ENCODE data around the gene LYSMD2.
"Not testable (repeated sequence)": the region's sequence is repeated elsewhere in the genome, so short reads cannot be mapped to it uniquely, and the experiment has no call there.

The LYSMD2 gene, protein sequence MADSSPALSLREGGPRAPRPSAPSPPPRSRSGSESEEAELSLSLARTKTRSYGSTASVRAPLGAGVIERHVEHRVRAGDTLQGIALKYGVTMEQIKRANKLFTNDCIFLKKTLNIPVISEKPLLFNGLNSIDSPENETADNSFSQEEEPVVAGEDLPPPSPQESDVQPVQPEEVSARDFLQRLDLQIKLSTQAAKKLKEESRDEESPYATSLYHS

DNA sequence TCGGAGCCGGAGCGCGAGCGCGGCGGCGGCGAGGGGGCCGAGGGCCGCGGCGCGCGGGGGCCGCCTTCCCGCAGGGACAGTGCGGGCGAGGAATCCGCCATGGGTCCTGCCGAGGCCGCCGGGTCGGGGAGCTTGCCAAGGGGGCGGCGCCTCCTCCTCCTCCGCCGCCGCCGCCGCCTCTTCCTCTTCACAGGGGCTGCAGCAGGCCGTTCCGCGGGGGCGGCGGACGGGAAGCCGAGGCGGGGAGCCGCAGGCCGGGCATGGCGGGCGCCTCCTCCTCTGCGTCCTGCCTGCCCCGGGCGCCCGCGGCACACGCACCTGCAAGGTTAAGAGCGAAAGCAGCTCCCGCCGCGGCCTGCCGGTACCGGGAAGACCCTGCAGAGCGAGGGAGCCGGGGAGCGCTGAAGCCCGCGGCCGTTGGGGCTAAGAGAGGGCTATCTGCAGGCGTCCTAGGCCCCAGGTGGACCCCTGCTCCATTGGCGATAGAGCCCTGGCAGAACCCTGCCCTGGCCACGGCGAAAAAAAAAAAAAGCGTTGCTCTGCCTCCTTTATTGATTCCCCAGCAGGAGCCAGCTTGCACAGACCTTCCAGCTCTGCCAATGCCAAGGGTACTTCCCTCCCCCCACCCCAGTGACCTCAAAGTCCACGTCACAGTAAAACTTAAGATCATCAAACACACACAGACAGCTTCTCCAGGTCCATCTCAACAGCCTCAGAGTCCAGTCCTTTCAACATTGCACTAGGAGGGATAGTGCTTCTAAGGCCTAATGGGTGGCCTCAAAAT lies at the start of gene LYSMD2:
Gene LYSMD2 (minus strand): TSS at position 134 of the 784 bp plus-strand sequence. CDS start 33 bp downstream, at position 101.
- FAIRE-seq = no peak

DNA sequence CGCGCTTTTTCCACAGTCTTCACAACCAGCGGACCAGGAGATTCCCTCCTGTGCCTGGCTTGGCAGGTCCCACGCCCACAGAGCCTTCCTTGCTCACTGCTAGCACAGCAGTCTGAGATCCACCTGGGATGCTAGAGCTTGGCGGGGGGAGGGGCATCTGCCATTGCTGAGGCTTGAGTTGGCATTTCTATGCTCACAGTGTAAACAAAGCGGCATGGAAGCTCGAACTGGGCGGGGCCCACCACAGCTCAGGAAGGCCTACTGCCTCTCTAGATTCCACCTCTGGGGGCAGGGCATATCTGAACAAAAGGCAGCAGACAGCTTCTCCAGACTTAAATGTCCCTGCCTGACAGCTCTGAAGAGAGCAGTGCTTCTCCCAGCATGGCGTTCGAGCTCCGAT lies 49.7 kb upstream of the LYSMD2 start:
- FAIRE-seq = not testable (repeated sequence)

DNA sequence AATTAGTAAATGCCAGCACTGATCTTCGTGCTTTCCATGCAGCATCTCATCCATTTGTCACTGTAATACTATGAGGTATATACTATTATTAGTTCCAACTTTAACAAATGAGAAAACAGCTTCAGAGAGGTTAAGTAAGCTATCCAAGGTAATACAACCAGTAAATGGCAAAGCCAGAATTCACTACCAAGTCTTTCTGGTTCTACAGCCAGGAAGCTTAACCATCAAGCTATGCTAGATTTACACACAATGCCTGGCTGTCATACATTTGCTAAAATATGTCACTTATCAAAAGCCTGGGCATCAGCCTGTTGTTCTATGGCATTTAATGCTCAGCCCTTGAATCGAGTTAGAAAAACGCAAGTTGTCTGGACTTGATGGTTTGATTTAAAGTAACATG lies 46.5 kb upstream of the LYSMD2 start:
- no peak for FAIRE-seq

DNA sequence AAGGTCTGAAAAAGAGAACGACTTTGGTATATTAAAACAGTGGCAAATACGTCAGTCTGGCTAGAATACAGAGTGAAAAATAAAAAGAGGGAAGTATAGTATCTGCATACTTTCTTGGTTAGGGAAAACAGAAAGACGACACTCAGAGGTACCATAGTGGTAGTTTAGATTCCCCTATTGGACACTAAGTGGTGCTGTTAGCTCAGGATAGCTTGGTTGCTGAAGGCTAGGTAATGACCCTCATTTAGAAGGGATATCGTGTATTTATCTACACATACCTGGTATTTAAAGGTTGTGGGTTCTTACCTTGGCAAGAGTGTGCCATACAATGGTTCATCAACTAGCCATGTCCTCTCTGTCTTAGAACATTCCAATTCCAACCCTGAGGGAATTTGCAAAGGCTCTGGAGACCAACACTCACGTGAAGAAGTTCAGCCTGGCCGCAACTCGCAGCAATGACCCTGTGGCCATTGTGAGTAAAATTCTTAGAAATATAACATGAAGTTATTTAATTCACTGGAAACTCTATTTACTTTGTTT lies 45.0 kb upstream of the LYSMD2 start:
- no peak for FAIRE-seq

DNA sequence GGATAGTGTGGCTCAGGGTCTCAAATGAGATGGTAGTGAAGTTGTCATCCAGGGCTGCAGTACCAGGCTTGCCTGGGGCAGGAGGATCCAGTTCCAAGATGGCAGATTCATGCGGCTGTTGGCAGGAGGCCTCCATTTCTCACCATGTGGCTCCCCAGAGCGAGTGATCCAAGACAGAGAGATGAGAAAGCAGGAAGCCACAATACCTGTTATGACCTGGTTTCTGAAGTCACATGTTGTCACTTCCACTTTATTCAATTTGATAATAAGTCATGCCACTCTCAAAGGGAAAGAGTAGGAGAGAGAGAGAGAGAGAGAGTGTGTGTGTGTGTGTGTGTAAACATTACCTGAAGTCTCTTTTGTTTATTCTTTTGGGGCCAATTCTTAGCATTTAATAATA lies 44.1 kb upstream of the LYSMD2 start:
- FAIRE-seq = no peak

DNA sequence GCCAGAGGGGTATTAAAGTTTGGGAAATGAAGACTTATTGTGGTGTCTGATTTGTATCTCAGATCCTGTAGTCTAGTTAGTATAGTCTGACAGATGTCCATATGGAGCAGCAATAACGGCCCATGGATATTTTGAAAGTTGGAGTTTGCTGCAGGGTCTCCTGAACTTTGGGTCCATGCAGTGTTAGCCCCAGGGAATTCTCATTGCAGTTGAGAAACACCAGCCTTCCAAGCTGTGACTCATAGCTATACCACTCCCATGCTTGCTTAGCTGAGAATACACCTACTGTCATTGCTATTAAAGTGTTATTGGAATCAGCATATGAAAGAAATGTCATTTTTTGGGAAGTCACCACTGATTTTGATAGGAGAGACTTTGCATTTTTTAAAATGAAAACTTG lies 43.2 kb upstream of the LYSMD2 start:
- FAIRE-seq = no peak

DNA sequence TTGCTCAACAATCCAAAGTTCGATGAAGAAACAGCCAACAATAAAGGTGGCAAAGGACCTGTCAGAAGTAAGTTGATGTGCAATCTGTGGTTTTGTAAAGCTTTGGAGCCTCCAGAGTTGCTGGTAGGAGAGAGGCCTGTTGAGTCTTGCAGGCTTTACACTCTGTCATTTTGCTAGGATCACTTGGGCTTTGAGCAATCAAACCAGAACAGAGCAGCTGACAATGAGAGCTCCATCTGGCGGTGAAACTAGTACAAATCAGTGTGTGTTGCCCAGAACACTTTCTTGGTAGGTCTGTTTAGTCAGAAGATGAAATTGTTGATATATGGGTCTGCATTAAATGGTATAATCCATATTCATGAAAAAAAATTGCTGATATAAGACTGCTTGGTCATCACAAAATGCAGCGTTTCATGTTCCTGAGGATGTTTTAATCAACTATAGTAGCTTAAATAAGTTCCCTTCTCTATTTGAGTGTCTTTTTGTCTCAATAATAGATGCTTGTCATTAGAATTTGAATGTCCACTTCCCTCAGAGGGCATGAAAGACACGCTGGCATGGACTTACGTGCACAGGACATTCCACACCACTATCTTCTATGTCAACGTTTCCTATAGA lies 39.6 kb upstream of the LYSMD2 start:
- peak; percentile 90 for FAIRE-seq

DNA sequence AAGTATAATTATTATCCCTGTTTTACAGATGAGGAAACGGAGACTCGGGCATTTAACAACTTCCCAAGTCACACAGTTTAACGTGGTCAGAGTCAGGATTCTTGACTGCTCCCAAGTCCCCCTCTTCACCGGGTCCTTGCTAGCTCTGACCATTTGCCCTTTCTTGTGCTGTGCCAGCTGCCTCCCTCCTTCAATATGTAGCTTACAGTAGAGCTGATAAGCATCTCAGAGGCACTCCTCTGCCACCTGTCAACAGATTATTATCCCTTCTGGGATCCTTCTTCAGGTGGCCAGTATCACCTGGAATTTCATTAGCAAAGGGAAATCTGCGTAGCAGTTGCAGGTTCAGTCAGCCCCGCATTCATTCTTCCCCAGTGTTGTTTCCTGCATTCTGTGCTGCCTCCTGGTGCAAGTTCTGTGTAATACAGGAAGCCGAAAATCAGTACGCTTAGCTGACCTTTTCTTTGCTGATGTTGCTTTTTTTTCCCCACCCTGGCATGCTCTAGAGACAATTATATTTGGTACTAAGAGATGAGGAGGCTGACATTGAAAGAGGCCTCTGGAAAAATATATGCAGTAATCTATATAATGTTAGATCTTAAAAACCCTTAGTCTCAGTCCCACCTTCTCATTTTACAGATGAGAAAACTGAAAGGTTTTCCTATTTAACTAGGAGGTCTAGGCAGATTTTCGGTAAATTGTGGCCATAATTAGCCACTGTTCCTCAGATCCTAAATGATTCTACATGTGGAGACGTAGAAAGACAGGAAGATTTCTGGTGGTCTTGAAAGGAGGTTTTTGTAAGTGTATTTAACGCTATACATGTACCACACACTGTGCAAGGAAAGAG lies 38.7 kb upstream of the LYSMD2 start:
- FAIRE-seq = peak; percentile 42

DNA sequence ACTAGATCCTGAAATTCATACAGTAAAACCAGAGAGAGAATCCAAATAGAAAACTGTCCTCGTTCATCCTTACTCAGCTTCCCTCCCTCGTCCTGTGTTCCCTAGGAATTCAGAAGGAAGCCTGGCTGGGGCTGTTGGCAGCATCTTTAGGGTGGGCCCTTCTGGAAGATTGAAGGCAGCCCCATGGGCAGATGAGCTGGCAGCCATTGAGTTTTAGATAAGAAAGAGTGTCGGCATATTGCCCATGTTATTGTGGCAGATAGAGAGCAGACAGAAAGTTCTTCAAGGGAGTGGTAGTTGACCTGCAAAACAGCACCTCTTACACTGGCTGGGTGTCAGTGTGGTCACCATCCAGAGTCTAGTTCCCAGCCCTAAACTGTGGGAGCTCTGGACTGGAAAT lies 37.5 kb upstream of the LYSMD2 start:
- no peak for FAIRE-seq

DNA sequence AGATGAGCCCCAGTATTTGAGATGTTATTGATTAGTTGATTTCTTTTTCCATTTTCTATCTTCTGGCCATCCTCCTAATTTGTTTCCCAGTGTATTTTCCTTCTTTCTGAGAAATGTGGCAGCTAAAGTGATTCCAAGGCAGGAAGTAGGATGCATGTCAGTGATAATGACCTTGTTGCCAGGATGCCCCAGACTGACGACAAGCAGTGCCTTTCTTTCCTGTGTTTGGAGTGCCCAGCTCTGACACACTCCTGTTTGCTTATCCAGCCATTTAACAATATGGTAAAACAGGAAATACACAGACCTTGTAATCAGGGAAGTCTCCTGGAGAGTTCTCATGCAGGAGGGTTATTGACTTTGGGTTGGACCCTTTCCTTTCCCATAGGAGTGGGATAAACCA lies 34.3 kb upstream of the LYSMD2 start:
- no peak for FAIRE-seq

DNA sequence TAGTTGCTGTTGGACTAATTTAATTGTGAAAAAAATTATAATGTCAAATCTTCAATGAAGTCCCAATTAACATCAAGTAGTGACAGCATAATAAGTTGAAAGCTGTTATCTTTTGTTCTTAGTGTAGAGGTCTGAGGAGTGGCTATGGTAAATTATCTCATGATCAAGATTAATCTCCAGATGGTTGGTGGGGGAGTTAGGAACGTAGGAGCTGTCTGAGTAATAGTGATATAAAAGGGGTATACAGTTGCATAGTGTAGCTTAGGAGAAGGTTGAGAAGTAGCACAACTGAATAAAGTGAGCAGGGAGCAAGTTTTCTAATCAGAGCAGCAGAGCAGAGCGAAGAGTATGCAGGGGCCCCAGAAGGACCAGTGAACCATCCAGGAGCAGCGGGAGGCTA lies 33.4 kb upstream of the LYSMD2 start:
- FAIRE-seq = no peak

DNA sequence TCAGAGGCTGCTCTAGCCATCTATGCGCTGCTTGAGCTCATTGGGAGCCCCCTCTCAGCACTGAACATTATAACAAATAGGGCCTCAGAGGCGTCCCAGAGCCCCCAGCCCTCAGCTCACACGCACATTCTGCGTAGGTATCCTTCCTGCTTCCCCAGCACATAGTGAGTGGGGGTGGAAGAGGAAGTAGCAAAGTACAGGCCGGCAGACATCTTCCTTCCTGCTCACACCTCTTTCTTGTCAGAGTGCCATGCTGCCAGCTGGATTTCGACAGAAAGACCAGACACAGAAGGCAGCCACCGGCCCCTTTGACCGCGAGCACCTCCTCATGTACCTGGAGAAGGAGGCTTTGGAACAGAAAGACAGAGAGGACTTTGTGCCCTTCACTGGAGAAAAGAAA lies 30.6 kb upstream of the LYSMD2 start:
- no peak for FAIRE-seq

DNA sequence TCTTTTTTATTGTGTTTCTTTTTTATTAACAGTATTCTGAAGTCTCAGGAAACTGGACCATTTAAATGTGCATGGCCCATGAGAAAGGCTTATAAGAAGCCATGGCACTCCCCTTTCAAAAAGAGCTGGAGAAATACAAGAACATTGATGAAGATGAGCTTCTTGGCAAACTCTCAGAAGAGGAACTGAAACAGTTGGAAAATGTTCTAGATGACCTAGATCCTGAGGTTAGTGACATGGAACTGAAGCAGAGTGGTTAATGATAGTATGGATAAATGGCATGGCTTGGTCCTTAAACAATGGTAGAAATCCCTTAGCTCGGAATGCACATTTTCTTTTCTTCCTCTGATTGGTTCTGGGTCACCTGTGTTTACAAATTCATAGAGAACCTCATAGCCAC lies 28.9 kb upstream of the LYSMD2 start:
- no peak for FAIRE-seq

DNA sequence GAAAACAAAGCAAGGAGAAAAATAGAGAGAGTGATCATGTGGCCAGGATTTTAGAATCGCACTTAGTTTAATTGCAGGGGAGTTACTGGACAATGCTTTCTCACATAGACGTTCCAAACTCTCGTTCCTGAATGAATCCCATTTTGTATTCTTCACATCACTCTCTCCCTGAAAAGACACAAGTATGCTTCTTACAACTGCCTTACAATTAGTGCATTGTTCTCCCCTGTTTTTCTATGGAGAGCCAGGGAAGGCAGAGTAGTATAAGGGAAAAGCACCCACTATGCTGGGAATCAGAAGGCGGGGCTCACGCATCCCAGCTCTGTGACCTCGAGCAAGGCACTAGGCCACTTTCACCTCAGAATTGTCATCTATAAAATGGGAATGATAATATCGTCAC lies 28.3 kb upstream of the LYSMD2 start:
- FAIRE-seq = no peak

DNA sequence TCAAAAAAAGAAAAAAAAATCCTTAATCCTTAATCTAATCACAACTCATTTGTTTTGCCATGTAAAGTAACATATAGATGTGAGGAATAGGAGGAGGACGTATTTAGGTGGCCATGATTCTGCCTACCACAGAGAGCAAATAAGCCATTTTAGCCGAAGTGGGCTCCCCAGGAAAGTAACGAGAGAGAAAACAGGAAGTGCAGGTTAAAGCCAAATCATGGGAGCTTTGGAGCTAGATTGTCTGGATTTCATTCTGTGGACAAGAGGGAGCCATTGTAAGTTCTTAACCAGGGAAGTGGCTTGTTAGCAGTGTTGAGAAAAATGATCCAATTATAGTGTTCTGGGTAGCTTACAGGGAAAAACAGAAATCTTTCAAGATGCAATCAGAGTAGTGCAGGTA lies 23.4 kb upstream of the LYSMD2 start:
- FAIRE-seq = no peak

DNA sequence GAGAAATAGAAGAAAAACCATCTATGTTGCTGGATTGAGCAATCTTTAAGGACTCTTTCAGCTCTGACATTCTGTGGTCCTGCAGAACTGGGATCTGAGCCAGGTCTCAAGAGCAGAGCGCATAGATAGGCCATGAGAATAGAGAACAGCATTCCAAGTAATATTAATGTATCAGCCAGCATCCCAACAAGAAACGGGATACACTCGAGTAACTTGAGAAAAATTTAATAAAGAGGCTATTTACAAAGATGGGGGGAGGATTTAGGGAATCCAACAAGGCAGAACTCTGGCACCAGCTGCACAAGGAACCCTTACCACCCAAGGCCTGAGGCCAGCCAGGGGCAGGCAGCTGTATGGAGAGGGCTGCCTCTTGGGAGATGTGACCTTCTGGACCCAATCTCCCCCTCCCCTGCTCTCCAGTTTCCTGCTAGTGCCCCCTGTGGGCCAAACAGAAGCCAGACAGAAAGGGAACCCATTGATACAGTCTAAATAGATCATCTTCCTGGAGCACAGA lies 22.2 kb upstream of the LYSMD2 start:
- no peak for FAIRE-seq

DNA sequence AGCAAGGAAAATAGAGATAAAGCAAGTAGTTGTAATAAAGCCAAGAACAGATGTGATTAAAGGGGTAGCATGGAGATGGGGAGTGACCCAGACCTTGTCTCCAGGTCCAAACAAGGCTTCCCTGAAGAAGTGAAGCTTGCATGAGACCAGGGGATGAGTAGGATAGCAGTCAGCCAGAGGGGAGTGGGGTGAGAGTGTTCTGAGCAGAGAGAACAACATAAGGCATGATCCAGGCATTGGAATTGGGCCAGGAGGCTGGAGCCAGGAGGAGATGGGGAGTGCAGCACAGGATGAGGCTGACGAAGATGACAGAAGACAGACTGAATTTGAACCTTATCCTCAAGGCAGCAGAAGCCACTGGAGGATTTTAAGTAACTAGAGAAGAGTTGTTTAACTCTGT lies 21.2 kb upstream of the LYSMD2 start:
- FAIRE-seq = no peak

DNA sequence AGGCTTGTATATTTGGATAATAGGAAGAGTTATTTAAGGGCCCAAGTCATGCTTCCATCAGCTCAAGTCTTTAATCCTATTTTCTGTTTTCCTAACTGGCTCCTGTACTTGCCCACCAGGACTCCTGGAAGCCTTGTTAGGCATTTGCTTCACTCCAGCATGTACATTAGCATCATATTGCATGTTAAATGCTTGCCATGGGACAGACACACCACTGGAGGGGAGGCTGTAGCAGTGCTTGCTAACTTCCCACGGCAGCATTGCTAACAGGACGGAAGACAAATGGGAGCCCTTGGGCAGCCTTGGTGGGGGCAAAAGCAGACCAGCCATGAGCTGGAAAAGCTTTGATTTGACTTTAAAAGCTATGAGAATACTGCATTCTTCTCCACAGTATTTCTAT lies 20.0 kb upstream of the LYSMD2 start:
- no peak for FAIRE-seq

DNA sequence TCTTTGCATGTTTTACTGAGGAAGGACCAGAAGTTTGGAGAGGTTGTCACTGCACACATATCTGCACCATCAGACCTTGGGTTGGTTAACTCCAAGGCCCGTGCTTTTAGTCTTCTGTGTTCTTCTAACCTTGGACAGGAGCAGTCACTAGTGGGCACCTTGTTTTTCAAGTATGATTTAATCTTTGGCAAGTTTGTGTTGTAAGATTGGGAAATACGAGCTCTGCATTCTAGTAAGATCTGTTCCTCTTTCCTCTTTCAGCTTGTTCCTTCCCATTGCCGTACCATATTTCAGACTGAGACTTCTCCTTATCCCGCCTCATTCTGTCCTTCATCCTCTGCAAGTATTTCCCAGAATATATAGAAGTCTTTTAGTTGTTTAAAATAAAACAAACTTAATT lies 19.0 kb upstream of the LYSMD2 start:
- no peak for FAIRE-seq

DNA sequence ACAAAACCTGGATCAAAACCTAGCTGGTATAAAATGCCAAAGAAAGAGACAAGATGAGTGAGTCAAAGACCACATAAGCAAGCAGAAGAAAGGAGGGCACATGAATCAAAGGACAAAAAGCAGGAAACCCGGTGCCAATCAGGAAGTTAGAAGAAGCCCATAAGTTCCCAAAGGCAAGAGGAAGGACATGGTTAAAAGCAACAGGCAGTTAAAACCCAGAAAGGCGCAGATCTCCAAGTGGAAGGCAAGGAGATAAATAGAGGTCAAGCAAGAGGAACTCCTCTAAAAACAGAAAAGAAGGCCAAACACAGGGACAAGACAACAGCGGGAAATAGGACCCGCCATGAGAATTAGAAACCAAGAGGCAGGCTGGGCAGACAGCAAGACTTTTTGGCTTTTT lies 18.3 kb upstream of the LYSMD2 start:
- FAIRE-seq = no peak

DNA sequence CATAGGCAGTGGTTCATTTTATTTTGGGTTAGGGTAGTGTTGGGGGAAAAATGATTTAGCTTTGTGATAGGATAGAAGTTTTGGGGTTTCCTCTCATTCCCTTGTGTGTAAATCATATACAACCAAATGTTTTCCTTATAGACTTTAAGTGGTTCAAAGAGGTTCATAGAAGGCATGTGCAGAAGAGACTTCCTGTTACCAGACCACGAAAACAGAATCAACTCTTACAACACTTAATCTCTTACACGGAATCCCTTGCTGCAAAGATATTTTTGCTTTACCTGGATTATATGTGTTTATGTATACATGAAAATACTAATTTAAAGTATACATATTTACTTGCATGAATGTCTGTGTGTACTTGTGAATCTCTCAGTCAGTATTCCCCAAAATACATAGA lies 16.8 kb upstream of the LYSMD2 start:
- FAIRE-seq = no peak

DNA sequence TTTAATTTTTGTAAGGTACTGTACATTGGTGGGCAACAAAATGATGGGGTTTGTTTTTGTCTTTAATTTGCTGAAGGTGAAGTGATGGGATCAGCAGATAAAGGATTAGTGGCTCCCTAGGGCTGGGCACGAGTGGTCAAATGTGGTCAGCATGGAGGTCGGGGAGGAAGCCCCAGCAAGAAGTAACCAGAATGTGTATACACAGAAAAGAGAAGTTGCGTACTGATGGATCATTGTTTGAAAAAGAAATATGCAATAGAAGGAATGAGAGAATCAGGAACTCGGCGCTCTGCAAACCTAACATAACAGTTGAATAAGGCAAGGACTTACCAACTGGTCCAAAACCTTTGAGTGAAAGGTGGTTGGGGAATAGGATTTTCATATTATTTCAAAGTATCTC lies 15.4 kb upstream of the LYSMD2 start:
- FAIRE-seq = no peak

All from G401.6 (cell line).